ENCODE measurements around the gene ZSWIM4.
"Not testable (repeated sequence)": the region's sequence is repeated elsewhere in the genome, so short reads cannot be mapped to it uniquely, and the experiment has no call there.

The ZSWIM4 gene

DNA sequence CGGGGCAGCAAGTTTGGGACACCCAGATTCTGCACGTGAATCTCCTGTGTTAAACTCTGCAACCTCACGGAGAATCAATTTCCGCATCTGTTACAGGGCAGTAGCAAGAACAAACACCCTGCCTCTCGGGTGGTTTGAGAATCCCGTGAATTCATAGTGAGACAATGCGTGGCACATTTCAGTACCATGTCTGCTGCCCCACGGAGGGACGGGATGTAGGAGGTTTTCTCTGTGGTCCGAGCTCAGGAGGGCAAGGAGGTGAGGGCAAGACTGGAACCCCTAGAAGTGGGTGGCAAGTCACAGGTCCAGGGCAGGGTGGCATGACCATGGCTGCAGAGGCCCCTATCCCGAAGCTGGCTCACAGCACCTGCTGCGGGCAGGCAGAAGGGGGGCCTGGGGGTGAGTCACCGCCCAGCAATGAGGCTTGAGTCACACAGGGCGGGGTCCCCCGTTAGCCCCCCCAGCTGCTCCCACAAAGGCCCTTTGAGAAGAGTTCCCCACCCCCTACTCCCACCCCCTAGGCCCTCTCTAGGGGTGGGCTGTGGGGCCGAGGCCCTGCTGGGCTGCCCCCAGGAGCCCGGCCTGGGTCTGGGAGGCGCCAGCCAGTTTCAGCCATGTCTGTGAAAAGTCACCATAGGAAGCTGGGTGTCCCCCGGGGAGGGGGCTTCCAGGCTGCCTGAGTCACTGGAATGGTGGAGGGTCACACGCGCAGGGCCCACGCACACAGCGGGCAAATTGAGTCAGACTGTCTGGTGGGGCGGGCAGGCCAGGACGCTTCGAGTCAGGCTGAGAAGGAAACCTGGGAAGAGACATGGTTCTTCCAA lies 55.9 kb downstream of the ZSWIM4 start:
- DNase-seq, result peak; percentile 35

DNA sequence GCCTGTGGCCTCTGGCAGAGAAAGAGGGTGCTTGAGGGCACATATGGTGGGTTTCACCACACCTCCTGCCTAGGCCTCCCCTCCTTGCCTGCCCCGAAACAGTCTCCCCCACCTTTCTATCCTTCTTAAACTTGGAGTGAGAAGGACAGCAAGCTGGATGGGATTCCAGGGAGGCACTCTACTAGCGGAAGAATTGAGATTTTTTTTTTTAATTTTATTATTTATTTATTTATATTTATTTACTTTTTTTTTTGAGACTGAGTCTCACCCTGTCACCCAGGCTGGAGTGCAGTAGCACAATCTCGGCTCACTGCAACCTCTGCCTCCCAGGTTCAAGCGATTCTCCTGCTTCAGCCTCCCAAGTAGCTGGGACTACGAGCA lies 56.5 kb downstream of the ZSWIM4 start:
- DNase-seq, result not testable (repeated sequence)

DNA sequence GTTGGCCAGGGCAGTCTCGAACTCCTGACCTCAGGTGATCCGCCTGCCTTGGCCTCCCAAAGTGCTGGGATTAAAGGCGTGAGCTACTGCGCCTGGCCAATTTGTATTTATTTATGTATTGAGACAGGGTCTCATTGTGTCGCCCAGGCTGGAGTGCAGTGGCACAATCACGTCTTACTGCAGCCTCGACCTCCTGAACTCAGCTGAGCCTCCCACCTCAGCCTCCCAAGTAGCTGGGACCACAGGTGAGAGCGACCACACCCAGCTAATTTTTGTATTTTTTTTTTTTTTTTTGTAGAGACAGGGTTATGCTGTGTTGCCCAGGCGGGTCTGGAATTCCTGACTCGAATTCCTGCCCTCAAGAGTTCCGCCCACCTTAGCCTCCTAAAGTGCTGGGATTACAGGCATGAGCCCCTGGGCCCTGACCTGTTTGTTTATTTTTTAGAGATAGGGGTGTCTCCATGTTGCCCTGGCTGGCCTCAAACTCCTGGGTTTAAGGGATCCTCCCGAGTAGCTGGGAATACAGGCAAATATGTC lies 57.0 kb downstream of the ZSWIM4 start:
- not testable (repeated sequence) for DNase-seq

DNA sequence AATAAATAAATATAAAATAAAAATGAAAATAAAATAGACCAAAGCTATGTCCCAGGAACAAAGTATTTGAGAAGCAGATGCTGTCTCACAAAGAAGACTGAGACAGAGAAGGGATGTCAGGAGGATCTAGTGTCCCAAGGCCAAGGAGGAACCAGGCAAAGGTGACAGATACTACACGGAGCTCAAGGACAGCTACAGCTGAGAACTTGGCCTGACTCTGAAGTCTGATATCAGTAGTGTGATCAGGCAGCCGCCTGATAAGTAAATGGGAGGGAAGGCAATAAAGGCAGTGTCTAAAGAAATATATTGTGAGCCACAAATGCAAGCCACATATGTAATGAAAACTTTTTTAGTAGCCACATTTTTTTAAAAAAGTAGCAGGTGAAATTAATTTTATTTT lies 61.3 kb downstream of the ZSWIM4 start:
- no peak for DNase-seq

- no peak for DNase-seq
Measured at GRCh38 chr19:13859361-13859880, 64.2 kb downstream of the ZSWIM4 start.

GRCh38 chr19:13860679-13861391 lies 65.6 kb downstream of the ZSWIM4 start:
- DNase-seq, result no peak

DNA sequence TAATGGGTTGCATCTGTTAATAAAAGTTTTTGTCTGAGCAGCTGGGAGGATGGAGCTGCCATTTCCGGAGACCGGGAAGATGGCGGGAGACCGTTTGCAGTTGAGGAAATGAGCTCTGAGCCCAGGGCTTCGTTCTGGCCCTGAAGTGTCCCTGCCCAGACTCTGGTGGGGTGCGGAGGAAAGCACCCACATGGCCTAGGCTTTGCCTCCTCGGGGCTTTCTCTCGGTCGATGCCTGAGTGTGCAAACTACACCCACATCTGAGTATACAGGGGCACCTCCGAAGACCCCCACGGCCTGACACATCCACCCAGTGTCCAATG lies 66.1 kb downstream of the ZSWIM4 start:
- no peak for DNase-seq

GRCh38 chr19:13861714-13862531 lies 66.7 kb downstream of the ZSWIM4 start:
- DNase-seq, result peak; percentile 81

- DNase-seq, result no peak
Measured at GRCh38 chr19:13864046-13864666, 68.9 kb downstream of the ZSWIM4 start.

- DNase-seq, result no peak
Measured at GRCh38 chr19:13864667-13865570, 69.7 kb downstream of the ZSWIM4 start.

- DNase-seq, result no peak
Measured at GRCh38 chr19:13865571-13866462, 70.6 kb downstream of the ZSWIM4 start.

- DNase-seq, result no peak
Measured at GRCh38 chr19:13866463-13867046, 71.3 kb downstream of the ZSWIM4 start.

- no peak for DNase-seq
Measured at GRCh38 chr19:13868663-13869062, 73.4 kb downstream of the ZSWIM4 start.

- DNase-seq, result no peak
Measured at GRCh38 chr19:13869281-13869680, 74.0 kb downstream of the ZSWIM4 start.

GRCh38 chr19:13870873-13871272 lies 75.6 kb downstream of the ZSWIM4 start:
- no peak for DNase-seq

GRCh38 chr19:13872339-13872694 lies 77.1 kb downstream of the ZSWIM4 start:
- DNase-seq, result no peak

DNA sequence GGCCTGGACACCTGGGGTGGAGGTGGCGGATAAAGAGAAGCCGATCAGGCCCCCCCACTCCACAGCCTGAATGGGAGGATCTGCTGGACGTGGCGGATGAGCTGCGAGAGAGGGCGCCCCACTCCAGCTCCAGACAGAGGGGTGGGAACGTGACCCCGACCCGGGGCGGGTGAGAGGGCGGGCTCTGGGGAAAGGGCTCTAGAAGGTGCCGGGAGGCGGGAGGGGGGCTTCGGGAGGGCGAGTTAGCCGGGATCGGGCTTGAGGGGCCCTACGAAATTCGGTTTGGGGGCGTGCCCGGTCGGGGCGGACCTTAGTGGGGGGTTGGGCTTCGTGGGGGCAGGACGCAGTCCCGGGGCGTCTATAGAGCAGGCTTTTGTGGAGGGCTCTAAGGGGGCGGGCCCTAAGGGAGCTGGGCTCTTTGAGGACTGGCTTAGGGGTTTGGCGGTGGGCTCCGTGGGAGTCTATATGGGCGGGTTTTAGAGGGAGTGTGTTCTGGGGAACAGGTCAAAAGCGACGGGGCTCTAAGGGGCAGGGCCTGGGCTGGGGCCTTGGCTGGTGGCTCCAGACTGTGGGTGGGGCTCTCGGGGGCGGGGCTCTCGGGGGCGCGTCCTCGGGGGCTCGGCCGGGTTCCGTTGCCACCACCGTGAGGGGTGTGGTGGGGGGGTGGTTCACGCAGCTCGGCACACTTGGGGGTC lies 77.6 kb downstream of the ZSWIM4 start:
- no peak for DNase-seq

GRCh38 chr19:13873834-13874515 lies 78.7 kb downstream of the ZSWIM4 start:
- DNase-seq, result no peak

GRCh38 chr19:13875824-13876223 lies 80.6 kb downstream of the ZSWIM4 start:
- no peak for DNase-seq

Measured in central memory CD4-positive, alpha-beta T cell (primary cell).